ENCODE results near the gene RPS24.

GRCh38 chr10:78041170-78042057 lies 7.8 kb downstream of the RPS24 start:
- TF ChIP-seq CTCF (IDR thresholded peaks at IDR 0.05) (no peak), POLR2A (IDR thresholded peaks at IDR 0.05) (no peak)

Data from thyroid gland (tissue), 4 donors.